ENCODE measurements around the gene TFPI.

DNA sequence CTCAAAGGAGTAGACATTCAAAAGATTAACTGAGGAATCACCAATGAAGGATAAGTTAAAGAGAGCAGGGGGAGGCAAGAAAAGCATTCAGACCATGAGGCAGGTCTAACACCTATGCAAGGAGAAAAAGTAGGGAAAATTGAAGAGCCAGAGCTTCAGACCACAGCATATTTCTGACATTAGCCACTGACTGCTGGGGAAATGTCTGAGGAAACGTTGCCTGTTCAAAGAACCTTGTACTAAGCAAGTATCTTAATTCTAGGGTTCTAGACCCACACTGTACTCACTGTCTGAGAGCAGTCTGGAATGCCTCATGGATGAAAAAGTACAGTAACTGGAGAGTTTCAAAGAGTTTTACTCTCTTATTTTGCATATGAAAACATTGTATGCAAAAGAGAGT lies 39.5 kb upstream of the TFPI start:
- TF ChIP-seq, protein P1, sequence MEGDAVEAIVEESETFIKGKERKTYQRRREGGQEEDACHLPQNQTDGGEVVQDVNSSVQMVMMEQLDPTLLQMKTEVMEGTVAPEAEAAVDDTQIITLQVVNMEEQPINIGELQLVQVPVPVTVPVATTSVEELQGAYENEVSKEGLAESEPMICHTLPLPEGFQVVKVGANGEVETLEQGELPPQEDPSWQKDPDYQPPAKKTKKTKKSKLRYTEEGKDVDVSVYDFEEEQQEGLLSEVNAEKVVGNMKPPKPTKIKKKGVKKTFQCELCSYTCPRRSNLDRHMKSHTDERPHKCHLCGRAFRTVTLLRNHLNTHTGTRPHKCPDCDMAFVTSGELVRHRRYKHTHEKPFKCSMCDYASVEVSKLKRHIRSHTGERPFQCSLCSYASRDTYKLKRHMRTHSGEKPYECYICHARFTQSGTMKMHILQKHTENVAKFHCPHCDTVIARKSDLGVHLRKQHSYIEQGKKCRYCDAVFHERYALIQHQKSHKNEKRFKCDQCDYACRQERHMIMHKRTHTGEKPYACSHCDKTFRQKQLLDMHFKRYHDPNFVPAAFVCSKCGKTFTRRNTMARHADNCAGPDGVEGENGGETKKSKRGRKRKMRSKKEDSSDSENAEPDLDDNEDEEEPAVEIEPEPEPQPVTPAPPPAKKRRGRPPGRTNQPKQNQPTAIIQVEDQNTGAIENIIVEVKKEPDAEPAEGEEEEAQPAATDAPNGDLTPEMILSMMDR (IDR thresholded peaks at IDR 0.05) = no peak
- no peak for TF ChIP-seq EZH2 (IDR thresholded peaks at IDR 0.05; ENCODE audit: borderline replicate concordance, insufficient read depth, low read depth, low read length, poor library complexity, severe bottlenecking)
